ENCODE results near the gene RAB34.
"Not testable (repeated sequence)": the region's sequence is repeated elsewhere in the genome, so short reads cannot be mapped to it uniquely, and the experiment has no call there.

Gene RAB34

DNA sequence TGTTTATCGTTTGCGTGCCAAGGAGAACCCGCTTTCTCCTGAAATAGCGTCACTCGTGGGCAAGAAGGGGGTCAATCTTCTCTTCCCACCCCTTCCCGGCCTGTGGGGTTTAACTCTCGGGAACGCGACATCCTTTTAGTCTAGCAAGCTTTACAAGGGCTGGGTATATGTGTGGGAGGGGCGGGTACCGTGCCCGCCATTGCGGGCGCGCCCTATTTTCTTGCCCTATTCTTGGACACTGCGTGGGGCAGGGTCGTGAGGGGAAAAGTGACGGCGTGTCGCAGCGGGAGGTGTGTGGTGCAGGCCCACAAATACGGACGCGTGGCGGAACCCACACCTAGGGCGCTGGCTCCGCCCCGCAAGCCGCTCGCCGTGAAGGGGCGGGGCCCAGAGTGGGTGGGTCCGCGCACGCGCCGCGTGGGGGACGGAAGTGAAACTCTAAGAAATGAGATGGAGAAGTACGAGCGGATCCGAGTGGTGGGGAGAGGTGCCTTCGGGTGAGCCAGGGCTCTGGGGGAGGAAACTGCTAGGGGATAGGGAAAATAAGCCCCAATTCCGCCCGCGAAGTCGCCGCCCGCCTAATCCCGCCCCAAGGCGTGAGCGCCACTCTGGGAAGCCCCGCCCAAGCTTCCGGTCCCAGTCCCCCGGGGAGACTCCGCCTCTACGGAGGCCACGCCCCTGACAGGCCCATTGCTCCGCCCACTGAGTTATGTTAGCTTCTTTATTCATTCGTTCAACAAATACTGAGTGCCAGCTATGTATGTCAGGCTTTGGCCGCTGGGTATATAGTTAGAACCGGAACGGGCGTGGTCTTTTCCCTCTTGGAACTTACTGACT is 10.9 kb upstream of the RAB34 start, which contains the start of gene NEK8:
NEK8 (plus strand) TSS at position 425 of the 837 bp plus-strand sequence; CDS start at position 451, 26 bp downstream.
- DNase-seq (ENCODE audit: low read depth in 3 of 3) = peak; percentile 97 to 98 (median 97)

GRCh38 chr17:28726627-28727491 is 9.2 kb upstream of the RAB34 start:
- peak; percentile 86 to 93 (median 88) for DNase-seq (ENCODE audit: low read depth in 3 of 3)

- DNase-seq (ENCODE audit: low read depth in 3 of 3) = peak in 2 of 3 experiments; percentile 58 to 82
These were observed 8.6 kb upstream of the RAB34 start, which contains the start of gene TLCD1 for GRCh38 chr17:28726226-28726626. Gene TLCD1 (minus strand): TSS chr17:28726233. CDS start chr17:28726097, 136 bp downstream.

DNA sequence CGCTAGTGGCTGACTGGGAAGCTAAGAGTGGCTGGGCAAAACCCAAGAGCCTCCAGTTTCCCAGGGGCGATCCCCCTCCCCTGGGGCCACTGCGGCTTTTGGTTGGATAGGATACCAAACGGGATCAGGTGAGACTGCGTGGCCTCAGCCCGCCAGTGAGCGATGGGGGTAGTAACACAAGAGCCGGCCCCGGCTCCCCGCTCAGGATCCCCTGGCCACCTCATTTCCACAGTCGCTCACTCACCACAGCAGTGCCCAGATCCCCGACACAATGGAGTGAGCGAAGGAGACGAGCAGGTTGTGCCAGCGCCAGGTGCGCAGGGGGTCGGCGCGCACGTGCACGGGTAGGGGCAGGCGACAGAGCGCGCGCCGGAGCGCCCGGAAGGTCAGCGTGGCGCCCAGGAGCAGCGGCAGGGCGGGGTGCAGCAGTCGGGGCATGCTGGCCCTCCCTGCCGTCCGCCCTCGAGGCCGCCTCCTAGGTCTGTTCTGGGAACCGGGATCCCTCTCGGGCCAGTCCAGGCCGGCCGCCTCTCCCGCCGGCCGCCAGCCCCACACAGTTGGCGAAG is 8.1 kb upstream of the RAB34 start:
- DNase-seq (ENCODE audit: low read depth in 3 of 3) = peak in 1 of 3 experiments; percentile 66

DNA sequence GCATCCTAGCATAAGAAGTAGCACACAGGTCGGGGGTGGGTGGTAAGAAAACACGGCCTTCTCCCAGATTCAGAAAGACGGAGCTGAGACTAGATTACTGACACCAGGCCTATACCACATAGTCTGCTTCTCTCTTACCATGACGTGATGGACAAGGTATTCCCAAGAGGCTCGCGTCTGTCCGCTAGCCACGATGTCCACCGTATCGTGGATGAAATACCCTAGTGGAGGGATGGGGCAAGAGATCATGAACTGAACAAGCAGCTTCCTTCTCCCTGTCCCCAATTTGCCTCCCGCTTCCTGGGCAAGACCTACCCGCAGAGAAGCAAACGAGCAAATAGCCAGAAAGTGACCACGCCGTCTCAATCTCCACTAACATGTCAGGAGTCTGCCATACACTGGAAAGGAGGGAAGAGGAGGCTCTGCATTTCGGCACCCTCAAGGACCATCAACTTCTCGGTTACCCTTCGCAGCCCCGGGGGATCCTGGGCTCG is 7.5 kb upstream of the RAB34 start:
- DNase-seq (ENCODE audit: low read depth in 3 of 3) = peak in 1 of 3 experiments; percentile 32

DNA sequence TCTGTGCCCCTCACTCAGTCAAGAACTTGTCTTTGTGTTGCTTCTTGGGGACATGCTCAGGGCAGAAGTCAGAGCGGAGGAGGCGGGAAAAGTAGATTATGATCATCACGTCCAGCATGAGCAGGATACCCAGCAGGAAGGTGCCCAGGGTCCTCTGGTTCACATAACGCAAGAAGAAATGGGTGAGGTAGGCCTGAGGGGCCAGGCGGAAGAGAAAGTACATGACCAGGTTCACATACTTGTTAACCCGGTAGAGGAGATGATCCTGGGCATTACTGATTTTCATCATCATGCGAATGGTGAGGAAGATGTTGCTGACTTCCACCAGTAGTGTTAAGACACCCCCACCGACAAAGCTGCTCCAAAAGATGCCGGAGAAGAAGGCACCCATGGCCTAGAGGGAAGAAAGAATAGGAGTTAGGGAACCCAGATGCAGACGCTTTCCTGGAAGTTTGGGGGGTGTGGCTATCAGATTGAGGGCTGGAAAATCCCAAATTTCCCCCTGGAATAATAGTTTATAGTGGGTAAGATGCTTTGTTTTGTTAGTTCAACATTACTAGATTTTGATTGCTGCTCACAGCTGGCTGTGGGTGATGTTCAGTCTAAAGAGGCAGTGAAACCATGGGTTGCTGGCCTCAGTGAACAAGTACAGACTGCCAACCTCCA is 7.0 kb upstream of the RAB34 start:
- no peak for DNase-seq (ENCODE audit: low read depth in 3 of 3)

- DNase-seq (ENCODE audit: low read depth in 3 of 3) = not testable (repeated sequence)
These were observed 6.3 kb upstream of the RAB34 start for GRCh38 chr17:28723836-28724499.

- DNase-seq (ENCODE audit: low read depth in 3 of 3) = no peak
These were observed 5.6 kb upstream of the RAB34 start for GRCh38 chr17:28723159-28723835.

DNA sequence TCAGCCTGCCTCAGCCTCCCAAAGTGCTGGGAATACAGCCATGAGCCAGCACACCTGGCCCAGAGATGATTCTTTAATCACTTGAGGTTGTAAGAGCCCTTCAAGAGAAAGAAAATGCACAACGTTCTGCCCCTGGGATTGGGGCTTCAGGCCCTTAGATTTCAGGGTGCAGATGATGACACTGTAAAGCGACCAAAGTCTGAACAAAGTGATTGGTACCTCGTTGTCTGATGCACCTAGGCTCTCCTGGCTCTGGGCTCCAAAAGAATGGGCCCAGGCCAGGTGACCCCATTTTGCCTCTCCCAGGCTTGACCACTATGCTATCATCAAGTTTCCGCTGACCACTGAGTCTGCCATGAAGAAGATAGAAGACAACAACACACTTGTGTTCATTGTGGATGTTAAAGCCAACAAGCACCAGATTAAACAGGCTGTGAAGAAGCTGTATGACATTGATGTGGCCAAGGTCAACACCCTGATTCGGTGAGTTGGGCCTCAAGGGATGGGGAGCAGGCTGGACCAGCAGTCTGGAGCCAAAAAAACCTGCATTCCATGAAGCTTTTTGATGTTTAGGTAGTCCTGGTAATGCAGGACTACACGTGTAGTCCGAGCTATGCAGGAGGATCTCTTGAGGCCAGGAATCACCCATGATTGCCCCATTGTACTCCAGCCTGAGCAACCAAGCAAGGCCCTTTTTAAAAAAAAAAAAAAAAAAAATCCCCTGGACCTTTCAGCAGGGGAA is 4.9 kb upstream of the RAB34 start:
- DNase-seq (ENCODE audit: low read depth in 3 of 3) = no peak

GRCh38 chr17:28720997-28721329 is 3.3 kb upstream of the RAB34 start:
- DNase-seq (ENCODE audit: low read depth in 3 of 3) = not testable (repeated sequence)

- DNase-seq (ENCODE audit: low read depth in 3 of 3) = peak in 1 of 3 experiments; percentile 45
These were observed 2.8 kb upstream of the RAB34 start for GRCh38 chr17:28720247-28720996.

DNA sequence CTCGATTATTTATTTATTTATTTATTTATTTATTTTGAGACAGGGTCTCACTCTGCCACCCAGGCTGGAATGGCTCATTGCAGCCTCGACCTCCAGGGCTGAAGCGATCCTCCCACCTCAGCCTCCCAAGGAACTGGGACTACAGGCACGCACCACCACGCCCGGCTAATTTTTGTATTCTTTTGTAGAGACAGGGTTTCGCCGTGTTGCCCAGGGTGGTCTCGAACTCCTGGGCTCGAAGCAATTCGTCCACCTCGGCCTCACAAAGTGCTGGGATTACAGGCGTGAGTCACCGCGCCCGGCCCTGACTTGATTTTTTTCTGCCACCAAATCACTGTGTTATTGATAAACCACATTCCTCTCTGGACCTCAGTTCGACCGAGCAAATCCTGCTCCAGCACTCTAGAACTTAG is 1.4 kb upstream of the RAB34 start:
- DNase-seq (ENCODE audit: low read depth in 3 of 3) = no peak

GRCh38 chr17:28718333-28719020 is 809 bp upstream of the RAB34 start:
- no peak for DNase-seq (ENCODE audit: low read depth in 3 of 3)

DNA sequence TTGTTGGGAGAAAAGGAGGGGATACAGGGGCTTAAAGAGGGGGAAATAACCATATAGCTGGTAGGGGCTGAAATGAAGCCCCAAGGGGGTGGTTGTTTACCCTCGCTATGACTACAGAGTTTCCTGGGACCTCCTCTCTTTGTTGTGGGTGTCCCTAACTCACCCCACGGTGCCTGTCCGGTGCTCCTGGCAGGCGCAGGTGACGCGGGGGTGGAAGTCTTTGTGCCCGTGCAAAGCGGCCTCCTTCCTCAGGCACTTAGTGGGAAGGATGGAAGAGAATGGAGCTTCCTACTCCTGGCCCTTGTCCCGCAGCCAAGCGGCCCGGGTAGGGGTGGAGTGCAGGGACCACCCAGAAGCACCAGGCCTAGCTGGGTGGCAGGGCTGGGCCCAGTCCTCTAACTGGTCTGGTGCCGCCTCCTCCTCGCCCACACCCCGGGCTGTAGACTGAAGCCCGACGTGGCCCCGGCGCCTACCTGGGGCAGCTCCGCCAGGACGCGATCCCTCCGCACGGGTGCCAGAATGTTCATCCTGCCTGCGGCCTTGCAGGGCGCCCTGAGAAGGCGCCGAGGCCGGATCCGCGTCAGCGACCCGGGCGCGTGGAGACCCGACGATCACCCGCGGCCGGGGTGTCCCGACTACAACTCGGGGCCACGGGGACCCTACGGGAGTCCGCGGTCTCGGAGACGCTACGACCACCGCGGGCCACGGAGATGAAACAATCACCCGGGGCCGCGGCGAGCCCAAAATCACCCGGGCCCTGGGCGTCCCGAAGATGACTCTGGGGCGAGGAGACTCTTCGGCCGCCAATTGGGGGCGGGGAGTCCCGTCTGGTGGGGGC is 709 bp downstream of the RAB34 start:
- no peak for DNase-seq (ENCODE audit: low read depth in 3 of 3)

DNA sequence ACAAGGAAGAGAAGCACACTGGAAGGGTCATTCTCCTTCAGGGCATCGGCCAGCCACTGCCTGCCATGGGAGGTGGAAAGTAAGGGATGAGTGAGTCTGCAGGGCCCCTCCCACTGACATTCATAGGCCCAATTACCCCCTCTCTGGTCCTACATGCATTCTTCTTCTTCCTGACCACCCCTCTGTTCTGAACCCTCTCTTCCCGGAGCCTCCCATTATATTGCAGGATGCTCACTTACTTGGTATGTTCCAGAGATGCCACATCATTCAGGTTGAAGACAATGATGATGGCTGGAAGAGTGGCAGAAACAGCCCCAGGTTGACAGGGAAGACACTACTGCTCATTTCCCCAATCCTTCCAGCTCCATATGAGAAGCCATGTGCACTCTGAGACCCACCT is 2.5 kb downstream of the RAB34 start:
- DNase-seq (ENCODE audit: low read depth in 3 of 3) = no peak

GRCh38 chr17:28714281-28714680 is 3.4 kb downstream of the RAB34 start:
- no peak for DNase-seq (ENCODE audit: low read depth in 3 of 3)

- no peak for DNase-seq (ENCODE audit: low read depth in 3 of 3)
These were observed 4.8 kb downstream of the RAB34 start for GRCh38 chr17:28712705-28713415.
